HL-60 (cell line): ENCODE results near the gene TMEM116.

Source experiments
- DNase-seq, 2 experiments: peaks; one replicate each; pipeline ENCODE4 v3.0.0-alpha.2; 2010 to 2020; ENCODE audit warnings: low read depth in 1 of 2, low spot score in 1 of 2
- H3K27ac ChIP-seq: fragments of 250-450 bp; sonication (Bioruptor Pico); replicated peaks from 2 replicates; pipeline ENCODE4 v1.5.1; 2020; ENCODE audit warnings: mild to moderate bottlenecking, moderate library complexity
- H3K27me3 ChIP-seq: fragments of 250-450 bp; sonication (Bioruptor Pico); 2 replicates; pipeline ENCODE4 v1.5.1; 2021; ENCODE audit warnings: mild to moderate bottlenecking, moderate library complexity; ENCODE audit not compliant: insufficient read depth, poor library complexity, severe bottlenecking
- H3K4me3 ChIP-seq: replicated peaks from 2 replicates; pipeline ENCODE4 v1.5.1; 2011; ENCODE audit warnings: mild to moderate bottlenecking, control low read depth, low read length; ENCODE audit not compliant: insufficient read depth
- GABPA ChIP-seq: IDR thresholded peaks from 2 replicates; pipeline ENCODE4 v1.6.1; 2012; ENCODE audit warnings: low read depth
- POLR2AphosphoS5 ChIP-seq: IDR thresholded peaks from 2 replicates; pipeline ENCODE4 v1.6.1; 2012; ENCODE audit warnings: low read depth
- SPI1 ChIP-seq: IDR thresholded peaks from 2 replicates; pipeline ENCODE4 v1.6.1; 2012; ENCODE audit warnings: low read depth, mild to moderate bottlenecking, borderline replicate concordance
- TF ChIP-seq, protein P1 (sequence below): IDR thresholded peaks from 2 replicates; pipeline ENCODE4 v1.6.1; 2012; ENCODE audit warnings: low read depth; ENCODE audit not compliant: insufficient replicate concordance
- TF ChIP-seq, protein P2 (sequence below): IDR thresholded peaks from one replicate; pipeline ENCODE4 v1.5.1; 2011; ENCODE audit warnings: low read length, control low read depth, inconsistent platforms; ENCODE audit not compliant: insufficient read depth

TMEM116 gene

GRCh38 chr12:112015938-112016337 is 3.0 kb upstream of the TMEM116 start:
- no peak for TF ChIP-seq POLR2AphosphoS5
- TF ChIP-seq, protein P1, sequence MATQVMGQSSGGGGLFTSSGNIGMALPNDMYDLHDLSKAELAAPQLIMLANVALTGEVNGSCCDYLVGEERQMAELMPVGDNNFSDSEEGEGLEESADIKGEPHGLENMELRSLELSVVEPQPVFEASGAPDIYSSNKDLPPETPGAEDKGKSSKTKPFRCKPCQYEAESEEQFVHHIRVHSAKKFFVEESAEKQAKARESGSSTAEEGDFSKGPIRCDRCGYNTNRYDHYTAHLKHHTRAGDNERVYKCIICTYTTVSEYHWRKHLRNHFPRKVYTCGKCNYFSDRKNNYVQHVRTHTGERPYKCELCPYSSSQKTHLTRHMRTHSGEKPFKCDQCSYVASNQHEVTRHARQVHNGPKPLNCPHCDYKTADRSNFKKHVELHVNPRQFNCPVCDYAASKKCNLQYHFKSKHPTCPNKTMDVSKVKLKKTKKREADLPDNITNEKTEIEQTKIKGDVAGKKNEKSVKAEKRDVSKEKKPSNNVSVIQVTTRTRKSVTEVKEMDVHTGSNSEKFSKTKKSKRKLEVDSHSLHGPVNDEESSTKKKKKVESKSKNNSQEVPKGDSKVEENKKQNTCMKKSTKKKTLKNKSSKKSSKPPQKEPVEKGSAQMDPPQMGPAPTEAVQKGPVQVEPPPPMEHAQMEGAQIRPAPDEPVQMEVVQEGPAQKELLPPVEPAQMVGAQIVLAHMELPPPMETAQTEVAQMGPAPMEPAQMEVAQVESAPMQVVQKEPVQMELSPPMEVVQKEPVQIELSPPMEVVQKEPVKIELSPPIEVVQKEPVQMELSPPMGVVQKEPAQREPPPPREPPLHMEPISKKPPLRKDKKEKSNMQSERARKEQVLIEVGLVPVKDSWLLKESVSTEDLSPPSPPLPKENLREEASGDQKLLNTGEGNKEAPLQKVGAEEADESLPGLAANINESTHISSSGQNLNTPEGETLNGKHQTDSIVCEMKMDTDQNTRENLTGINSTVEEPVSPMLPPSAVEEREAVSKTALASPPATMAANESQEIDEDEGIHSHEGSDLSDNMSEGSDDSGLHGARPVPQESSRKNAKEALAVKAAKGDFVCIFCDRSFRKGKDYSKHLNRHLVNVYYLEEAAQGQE: no peak
- TF ChIP-seq, protein P2, sequence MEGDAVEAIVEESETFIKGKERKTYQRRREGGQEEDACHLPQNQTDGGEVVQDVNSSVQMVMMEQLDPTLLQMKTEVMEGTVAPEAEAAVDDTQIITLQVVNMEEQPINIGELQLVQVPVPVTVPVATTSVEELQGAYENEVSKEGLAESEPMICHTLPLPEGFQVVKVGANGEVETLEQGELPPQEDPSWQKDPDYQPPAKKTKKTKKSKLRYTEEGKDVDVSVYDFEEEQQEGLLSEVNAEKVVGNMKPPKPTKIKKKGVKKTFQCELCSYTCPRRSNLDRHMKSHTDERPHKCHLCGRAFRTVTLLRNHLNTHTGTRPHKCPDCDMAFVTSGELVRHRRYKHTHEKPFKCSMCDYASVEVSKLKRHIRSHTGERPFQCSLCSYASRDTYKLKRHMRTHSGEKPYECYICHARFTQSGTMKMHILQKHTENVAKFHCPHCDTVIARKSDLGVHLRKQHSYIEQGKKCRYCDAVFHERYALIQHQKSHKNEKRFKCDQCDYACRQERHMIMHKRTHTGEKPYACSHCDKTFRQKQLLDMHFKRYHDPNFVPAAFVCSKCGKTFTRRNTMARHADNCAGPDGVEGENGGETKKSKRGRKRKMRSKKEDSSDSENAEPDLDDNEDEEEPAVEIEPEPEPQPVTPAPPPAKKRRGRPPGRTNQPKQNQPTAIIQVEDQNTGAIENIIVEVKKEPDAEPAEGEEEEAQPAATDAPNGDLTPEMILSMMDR: no peak
- TF ChIP-seq SPI1: no peak
- TF ChIP-seq GABPA: no peak
- Histone ChIP-seq H3K27me3 (no peaks in the 10 kb centered on the region), H3K4me3 (peak overlapping the region; percentile 71; the same call in 1 of the 2 replicates), H3K27ac (peak overlapping the region; percentile 40)
- DNase-seq: no peak

- peak overlapping the region; percentile 71 for H3K4me3 ChIP-seq
- H3K27me3 ChIP-seq: no peaks in the 10 kb centered on the region
- H3K27ac ChIP-seq: peak overlapping the region; percentile 99
- TF ChIP-seq, protein P1: no peak
- peak; percentile 65; the same call in 1 of the 2 replicates for TF ChIP-seq POLR2AphosphoS5
- DNase-seq: peak; percentile 69 to 88
Measured at GRCh38 chr12:112013601-112014402, 837 bp upstream of the TMEM116 start.

- no peaks in the 10 kb centered on the region for H3K27me3 ChIP-seq
- DNase-seq: no peak
- TF ChIP-seq, protein P1: no peak
- TF ChIP-seq POLR2AphosphoS5 (no peak), GABPA (no peak), SPI1 (no peak)
- H3K4me3 ChIP-seq: no peak overlapping the region
- peak overlapping the region; percentile 99 for H3K27ac ChIP-seq
Measured at GRCh38 chr12:112011685-112012084, 1.3 kb downstream of the TMEM116 start.
